Measurements from ENCODE around the gene ZNF883. TPM values are rescaled to one million over a fixed set of nuclear protein-coding genes. Genes with fewer than 3 reads are reported as not detected.

Gene ZNF883
- total and polyA plus RNA-seq, 11 donors, result 1.2 to 11.0 (median 5.1) TPM

DNA sequence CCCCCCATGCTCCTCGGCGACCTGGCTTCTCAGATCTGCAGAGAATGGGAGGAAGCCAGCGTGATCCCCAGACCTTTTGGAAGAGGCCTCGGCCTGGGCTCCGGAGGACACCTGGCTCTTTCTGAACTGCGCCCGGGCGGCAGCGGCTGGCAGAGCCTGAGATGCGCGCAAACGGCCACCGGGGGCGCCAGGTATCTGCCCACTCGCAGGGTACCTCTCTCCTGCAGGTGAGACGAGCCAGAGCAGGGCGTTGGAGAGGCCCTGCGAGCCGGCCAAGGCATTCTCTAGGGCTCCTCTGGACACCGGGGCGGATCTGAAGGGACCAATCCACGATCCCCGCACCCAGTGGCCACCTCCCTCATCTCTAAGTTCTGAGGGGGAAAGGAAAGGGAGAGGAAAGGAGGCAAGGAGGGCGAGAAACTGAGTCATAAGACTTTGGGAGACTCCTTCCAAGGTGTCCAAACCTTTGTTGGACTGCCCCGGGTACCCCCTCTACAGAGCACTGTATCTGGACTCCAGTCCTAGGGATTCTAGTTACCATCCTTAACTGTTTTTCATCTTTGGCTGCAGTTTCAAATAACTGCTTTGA, 66.3 kb downstream of the ZNF883 start:
- H3K9me3 ChIP-seq, result peaks cover 0 to 16% (median 5%) of the 10 kb centered on the region in 12 donors
- H3K27ac ChIP-seq, result no peak overlapping the region
- ATAC-seq, result no peak
- no peaks in the 10 kb centered on the region for H3K4me1 ChIP-seq
- TF ChIP-seq POLR2A (IDR thresholded peaks at IDR 0.05) (no peak), CTCF (IDR thresholded peaks at IDR 0.05) (no peak)
- H3K4me3 ChIP-seq, result no peak overlapping the region
- DNase-seq, result no peak
- H3K27me3 ChIP-seq, result peaks cover 0 to 8% (median 0%) of the 10 kb centered on the region in 9 donors
- H3K36me3 ChIP-seq, result no peaks in the 10 kb centered on the region
- WGBS, 4 donors, result 32 to 58% (median 35%) methylated on average over 14 to 25 of the region's 25 CpGs
- intact Hi-C loops (cut with DNase I), result no loop called here

DNA sequence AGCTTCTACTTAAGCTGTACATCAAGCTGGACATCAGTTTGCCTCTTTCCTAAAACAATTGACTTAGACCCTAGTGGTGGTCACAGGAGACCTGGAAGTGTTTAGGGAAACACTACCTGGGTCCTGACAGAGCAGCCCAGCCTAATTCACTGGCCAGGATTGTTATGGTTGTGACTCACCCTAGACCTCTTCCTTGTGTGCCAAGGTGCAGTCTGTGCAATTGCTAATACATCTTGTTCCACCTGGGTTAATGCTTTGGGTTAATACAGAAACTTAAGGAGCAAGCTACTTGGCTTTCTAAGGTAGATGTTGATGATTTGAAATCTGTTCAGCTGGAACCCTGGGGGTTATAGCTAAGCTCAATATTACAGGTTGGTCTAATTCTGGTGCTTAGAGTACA, 72.6 kb downstream of the ZNF883 start:
- H3K9me3 ChIP-seq, result no peaks in the 10 kb centered on the region
- intact Hi-C loops (cut with DNase I), result loop anchor here in 2 of 10 donors (10.0 kb wide), 1 partner anchor 155 kb away; no protein-coding TSS in a partner anchor

GRCh38 chr9:112933696-112934095, 78.3 kb downstream of the ZNF883 start:
- DNase-seq, result no peak
- intact Hi-C loops (cut with DNase I), result loop anchor here in 2 of 10 donors (10.0 kb wide), 1 partner anchor 161 kb away; no protein-coding TSS in a partner anchor
- Histone ChIP-seq H3K27me3 (peaks cover 0 to 26% (median 0%) of the 10 kb centered on the region in 9 donors), H3K9me3 (no peaks in the 10 kb centered on the region), H3K4me1 (no peaks in the 10 kb centered on the region), H3K36me3 (no peaks in the 10 kb centered on the region), H3K4me3 (no peak overlapping the region), H3K27ac (no peak overlapping the region)
- WGBS, 4 donors, result 46 to 54% (median 50%) methylated on average over 2 of the region's 2 CpGs
- no peak for ATAC-seq
- no peak for TF ChIP-seq POLR2A (IDR thresholded peaks at IDR 0.05)
- TF ChIP-seq CTCF (IDR thresholded peaks at IDR 0.05), result no peak

More for the DNA sequence above, 72.6 kb downstream of the ZNF883 start:
- Histone ChIP-seq H3K36me3 (no peaks in the 10 kb centered on the region), H3K27me3 (peaks cover 0 to 14% (median 0%) of the 10 kb centered on the region in 9 donors), H3K4me3 (no peak overlapping the region), H3K27ac (no peak overlapping the region), H3K4me1 (no peaks in the 10 kb centered on the region)
- ATAC-seq (no peak), DNase-seq (no peak)
- TF ChIP-seq POLR2A (IDR thresholded peaks at IDR 0.05) (no peak), CTCF (IDR thresholded peaks at IDR 0.05) (no peak)

DNA sequence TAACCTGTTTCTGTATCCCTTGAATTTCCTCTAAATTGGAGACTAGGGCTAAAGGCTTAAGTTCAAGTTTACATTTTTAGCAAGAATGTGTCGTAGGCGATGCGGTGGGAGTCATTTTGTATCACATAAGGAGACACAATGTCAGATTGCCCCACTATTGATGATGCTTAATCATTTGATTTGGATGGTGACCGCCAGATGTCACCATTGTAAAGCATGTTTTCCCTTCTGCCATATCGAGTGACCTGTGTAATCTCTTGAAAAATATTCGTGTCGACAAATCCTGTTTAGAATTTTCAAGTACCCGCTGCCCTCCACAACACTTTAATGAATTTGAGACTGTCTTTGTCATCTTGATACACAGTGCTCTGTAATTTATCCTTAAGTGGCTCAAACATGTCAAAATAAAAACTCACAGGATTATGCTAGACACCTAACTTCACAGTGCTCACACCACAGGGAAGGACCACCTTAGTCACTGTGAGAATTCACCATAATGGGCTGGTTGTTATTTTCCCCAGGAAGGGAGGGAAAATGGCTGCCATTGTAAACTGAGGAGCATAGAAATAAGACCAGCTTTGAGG, 86.8 kb downstream of the ZNF883 start:
- DNase-seq, result no peak
- ATAC-seq, result no peak
- intact Hi-C loops (cut with DNase I), result loop anchor here in 3 of 10 donors (5.0 to 10.0 kb wide), 4 partner anchors 170 to 730 kb away; no protein-coding TSS in a partner anchor
- Histone ChIP-seq H3K4me1 (no peaks in the 10 kb centered on the region), H3K36me3 (no peaks in the 10 kb centered on the region), H3K27me3 (peaks cover 0 to 6% (median 0%) of the 10 kb centered on the region in 9 donors), H3K27ac (no peak overlapping the region), H3K9me3 (no peaks in the 10 kb centered on the region), H3K4me3 (no peak overlapping the region)
- TF ChIP-seq POLR2A (IDR thresholded peaks at IDR 0.05) (no peak), CTCF (IDR thresholded peaks at IDR 0.05) (peak in 9 of 12 donors; percentile 13 to 54 (median 38))
- 23 to 35% (median 27%) methylated on average over 8 of the region's 8 CpGs for WGBS, 4 donors
